Mammary epithelial cell (primary cell): Measurements from ENCODE around the gene CPA1.

Experiments
- EZH2 ChIP-seq: IDR thresholded peaks from 2 replicates; pipeline ENCODE4 v1.6.1; 2012; ENCODE audit warnings: low read length, inconsistent platforms, borderline replicate concordance
- TF ChIP-seq, protein P1 (sequence below), 2 donors: IDR thresholded peaks in 1 of 2; conservative IDR thresholded peaks in 1 of 2; 2 replicates each; pipeline ENCODE4 v1.5.1; 2011 to 2012; ENCODE audit warnings: inconsistent platforms in 2 of 2, low read length in 2 of 2, mild to moderate bottlenecking in 2 of 2, control low read depth in 1 of 2, low read depth in 1 of 2; ENCODE audit not compliant: insufficient read depth in 1 of 2; ENCODE audit errors: extremely low read depth in 1 of 2

DNA sequence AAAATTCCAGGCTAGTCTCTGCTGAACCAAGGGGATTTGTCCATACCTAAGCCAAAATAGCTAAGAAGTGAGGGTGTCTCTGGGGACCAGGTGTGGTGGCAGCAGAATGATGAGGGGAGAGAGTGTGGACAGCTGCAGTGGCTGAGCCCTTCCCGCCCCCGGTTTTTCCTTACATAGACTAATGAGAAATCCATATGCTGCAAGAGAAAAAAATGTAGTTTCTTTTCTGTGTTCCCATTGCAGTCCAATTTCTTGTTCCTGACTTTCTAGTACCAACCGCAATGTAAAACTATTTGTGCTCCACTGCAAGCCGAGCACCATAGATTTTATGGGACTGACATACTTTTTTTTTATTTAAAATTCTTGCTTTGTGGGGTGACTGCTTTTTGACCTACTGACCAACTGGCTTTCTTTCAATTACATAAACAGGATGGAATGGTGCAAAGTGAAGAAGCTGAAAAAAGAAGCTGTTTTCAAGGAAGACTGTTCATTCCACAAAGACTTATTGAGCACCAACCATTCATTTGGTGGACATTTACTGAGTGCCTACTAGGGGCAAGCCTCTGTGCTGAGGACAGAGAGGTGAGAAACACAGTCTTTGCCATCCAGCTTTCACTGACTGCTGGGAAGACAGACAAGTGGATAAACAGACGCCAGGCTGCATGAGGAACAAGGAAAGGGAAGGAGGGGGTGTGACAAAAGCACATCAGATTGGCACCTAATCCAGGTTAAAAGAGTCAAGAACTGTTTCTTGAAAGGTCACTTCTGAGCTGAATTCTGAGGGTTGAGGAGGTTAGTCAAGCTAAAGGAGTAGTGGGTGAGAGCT lies 50.8 kb downstream of the CPA1 start:
- TF ChIP-seq, protein P1, sequence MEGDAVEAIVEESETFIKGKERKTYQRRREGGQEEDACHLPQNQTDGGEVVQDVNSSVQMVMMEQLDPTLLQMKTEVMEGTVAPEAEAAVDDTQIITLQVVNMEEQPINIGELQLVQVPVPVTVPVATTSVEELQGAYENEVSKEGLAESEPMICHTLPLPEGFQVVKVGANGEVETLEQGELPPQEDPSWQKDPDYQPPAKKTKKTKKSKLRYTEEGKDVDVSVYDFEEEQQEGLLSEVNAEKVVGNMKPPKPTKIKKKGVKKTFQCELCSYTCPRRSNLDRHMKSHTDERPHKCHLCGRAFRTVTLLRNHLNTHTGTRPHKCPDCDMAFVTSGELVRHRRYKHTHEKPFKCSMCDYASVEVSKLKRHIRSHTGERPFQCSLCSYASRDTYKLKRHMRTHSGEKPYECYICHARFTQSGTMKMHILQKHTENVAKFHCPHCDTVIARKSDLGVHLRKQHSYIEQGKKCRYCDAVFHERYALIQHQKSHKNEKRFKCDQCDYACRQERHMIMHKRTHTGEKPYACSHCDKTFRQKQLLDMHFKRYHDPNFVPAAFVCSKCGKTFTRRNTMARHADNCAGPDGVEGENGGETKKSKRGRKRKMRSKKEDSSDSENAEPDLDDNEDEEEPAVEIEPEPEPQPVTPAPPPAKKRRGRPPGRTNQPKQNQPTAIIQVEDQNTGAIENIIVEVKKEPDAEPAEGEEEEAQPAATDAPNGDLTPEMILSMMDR (conservative IDR thresholded peaks at IDR 0.05 in 1 of 2, IDR thresholded peaks at IDR 0.05 in 1 of 2; ENCODE audit: extremely low read depth in 1 of 2, insufficient read depth in 1 of 2, low read depth in 1 of 2, low read length in 2 of 2), result no peak
- no peak for TF ChIP-seq EZH2
